Stimulated activated naive CD8-positive, alpha-beta T cell treated with anti-CD3 and anti-CD28 coated beads, Interleukin-15, Interleukin-2, amounts not matched to agents 100 ng/mL and 50 ng/mL, for 24 hours (primary cell): ENCODE measurements around the gene KCNJ6.
A peak's percentile ranks its signal among the peaks of the same experiment; 100 is the strongest.
"Not testable (repeated sequence)": the region's sequence is repeated elsewhere in the genome, so short reads cannot be mapped to it uniquely, and the experiment has no call there.

Experiments
- H3K27ac Mint-ChIP-seq: one replicate; pipeline ENCODE4 v1.8.0; 2021; ENCODE audit warnings: mild to moderate bottlenecking, mixed read lengths
- H3K27me3 Mint-ChIP-seq: one replicate; pipeline ENCODE4 v1.8.0; 2021; ENCODE audit warnings: mixed read lengths
- H3K36me3 Mint-ChIP-seq: one replicate; pipeline ENCODE4 v1.8.0; 2021; ENCODE audit warnings: low read depth, mixed read lengths
- H3K4me1 Mint-ChIP-seq: one replicate; pipeline ENCODE4 v1.8.0; 2021; ENCODE audit warnings: low read depth, mixed read lengths
- H3K4me3 Mint-ChIP-seq: one replicate; pipeline ENCODE4 v1.8.0; 2021; ENCODE audit warnings: mild to moderate bottlenecking, mixed read lengths
- H3K9me3 Mint-ChIP-seq: one replicate; pipeline ENCODE4 v1.8.0; 2021; ENCODE audit warnings: mixed read lengths

Gene KCNJ6

DNA sequence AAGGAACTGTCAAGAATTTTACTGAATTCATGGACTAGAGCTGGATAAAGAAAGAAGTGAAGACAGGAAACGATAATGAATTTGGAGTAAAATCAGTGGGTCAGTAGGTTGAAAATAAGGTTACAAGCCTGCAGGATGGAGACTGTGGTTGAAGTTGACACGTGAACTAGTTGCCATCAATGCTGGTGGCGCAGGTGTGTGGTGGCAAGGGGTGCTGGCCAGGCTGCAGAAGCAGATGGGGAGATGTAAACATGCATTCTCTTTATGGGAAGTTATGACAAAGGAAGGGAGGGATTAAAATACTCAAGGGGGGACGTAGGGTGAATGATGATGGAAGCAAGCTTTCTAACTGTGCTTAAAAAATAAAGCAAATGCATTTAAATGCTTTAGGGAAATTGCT is 263.1 kb downstream of the KCNJ6 start:
- Mint-ChIP-seq H3K27ac (no peak overlapping the region), H3K27me3 (peaks cover 5% of the 10 kb centered on the region), H3K4me3 (no peak overlapping the region), H3K4me1 (no peaks in the 10 kb centered on the region), H3K36me3 (no peaks in the 10 kb centered on the region), H3K9me3 (no peaks in the 10 kb centered on the region)

DNA sequence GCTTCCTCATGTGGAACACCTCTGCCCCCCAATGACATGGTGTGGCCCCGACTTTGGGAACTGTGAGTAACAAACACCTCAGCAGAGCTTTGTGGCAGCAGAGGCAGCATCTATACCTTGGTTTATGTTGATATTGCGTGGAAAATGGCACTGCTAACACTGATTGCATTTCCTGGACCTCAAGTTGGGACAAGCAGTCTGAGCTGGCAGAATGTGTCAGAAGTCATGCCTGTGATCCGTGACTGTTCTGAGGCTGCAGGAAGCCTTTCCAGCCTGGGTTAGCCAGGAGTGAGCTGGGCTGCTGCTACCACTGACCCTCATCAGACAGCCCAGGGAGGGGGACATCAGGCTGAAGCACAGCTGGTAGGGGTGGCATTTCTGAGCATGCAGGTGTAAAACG is 268.5 kb downstream of the KCNJ6 start:
- Mint-ChIP-seq H3K9me3 (no peaks in the 10 kb centered on the region), H3K27ac (no peak overlapping the region), H3K4me1 (no peaks in the 10 kb centered on the region), H3K4me3 (no peak overlapping the region), H3K27me3 (peaks cover 16% of the 10 kb centered on the region), H3K36me3 (no peaks in the 10 kb centered on the region)

DNA sequence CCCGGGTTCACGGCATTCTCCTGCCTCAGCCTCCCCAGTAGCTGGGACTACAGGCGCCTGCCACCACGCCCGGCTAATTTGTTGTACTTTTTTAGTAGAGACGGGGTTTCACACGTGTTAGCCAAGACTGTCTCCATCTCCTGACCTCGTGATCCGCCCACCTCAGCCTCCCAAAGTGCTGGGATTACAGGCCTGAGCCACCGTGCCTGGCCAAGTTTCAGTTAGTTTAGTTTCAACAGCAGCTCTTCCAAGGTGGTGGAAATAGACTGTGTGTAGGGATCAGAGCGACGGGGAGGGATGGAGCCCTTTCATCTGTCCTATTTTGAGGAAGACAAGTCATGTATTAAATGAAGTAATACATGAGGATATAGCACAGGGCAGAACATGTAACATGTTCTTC is 269.5 kb downstream of the KCNJ6 start:
- H3K36me3 Mint-ChIP-seq, H3K9me3 Mint-ChIP-seq, H3K4me3 Mint-ChIP-seq, H3K4me1 Mint-ChIP-seq, H3K27ac Mint-ChIP-seq: not testable (repeated sequence)
- H3K27me3 Mint-ChIP-seq = peaks cover 20% of the 10 kb centered on the region

DNA sequence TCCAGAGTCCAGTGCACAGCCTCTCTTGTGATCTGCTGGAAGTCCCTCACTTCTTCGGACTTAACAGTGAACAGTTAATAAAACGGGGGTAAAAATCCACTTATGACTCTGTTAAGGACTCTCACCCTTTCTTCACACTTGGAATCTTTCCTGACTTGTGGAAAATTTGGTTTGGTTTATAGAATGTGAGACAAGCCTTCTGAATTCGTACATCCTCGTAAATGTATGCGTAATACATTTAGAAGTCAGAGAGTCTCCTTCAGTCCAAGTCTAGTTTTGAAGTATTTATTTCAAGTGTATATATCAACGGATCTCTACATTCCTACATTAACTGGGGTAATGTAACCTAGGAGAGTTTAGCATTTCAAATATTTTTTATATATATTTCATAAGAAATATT is 270.4 kb downstream of the KCNJ6 start:
- Mint-ChIP-seq H3K9me3 (no peaks in the 10 kb centered on the region), H3K36me3 (no peaks in the 10 kb centered on the region), H3K4me1 (no peaks in the 10 kb centered on the region), H3K27ac (no peak overlapping the region), H3K4me3 (no peak overlapping the region), H3K27me3 (peaks cover 26% of the 10 kb centered on the region)

GRCh38 chr21:37644636-37645035 is 271.6 kb downstream of the KCNJ6 start:
- no peaks in the 10 kb centered on the region for H3K36me3 Mint-ChIP-seq
- H3K4me3 Mint-ChIP-seq = no peak overlapping the region
- H3K9me3 Mint-ChIP-seq = peaks cover 3% of the 10 kb centered on the region
- H3K27ac Mint-ChIP-seq = no peak overlapping the region
- no peaks in the 10 kb centered on the region for H3K4me1 Mint-ChIP-seq
- H3K27me3 Mint-ChIP-seq = peaks cover 29% of the 10 kb centered on the region

DNA sequence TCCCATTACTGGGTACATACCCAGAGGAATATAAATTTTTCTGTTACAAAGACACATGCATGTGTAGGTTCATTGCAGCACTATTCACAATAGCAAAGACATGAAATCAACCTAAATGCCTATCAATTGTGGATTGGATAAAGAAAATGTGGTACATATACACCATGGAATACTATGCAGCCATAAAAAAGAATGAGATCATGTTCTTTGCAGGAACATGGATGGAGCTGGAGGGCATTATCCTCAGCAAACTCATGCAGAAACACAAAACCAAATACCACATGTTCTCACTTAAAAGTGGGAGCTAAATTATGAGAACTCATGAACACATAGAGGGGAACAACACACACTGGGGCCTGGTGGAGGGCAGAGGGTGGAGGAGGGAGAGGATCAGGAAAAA is 272.4 kb downstream of the KCNJ6 start:
- not testable (repeated sequence) for H3K27ac Mint-ChIP-seq, H3K9me3 Mint-ChIP-seq, H3K4me3 Mint-ChIP-seq, H3K4me1 Mint-ChIP-seq, H3K36me3 Mint-ChIP-seq
- peaks cover 33% of the 10 kb centered on the region for H3K27me3 Mint-ChIP-seq

DNA sequence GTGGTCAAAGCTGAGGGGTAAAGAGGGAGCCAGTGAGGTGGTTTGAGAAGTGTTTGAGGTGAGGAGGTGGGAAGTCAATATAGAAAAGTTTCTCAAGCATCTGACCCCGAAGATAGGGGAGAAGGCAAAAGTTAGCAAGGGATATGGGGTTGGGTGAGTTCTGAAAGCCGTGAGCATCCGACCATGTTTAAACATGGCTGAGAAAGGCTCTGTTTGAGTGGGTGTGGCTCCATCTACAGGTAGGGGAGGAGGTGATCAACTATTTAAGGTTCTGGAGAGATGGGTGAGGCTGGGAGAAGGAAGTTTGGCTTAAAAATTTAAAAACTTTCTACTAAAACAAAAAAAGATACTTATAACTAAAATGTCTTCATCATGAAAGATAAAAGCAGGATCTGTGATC is 273.8 kb downstream of the KCNJ6 start:
- Mint-ChIP-seq H3K4me1 (no peaks in the 10 kb centered on the region), H3K36me3 (no peaks in the 10 kb centered on the region), H3K9me3 (peaks cover 5% of the 10 kb centered on the region), H3K27ac (peak overlapping the region; percentile 42), H3K27me3 (peaks cover 43% of the 10 kb centered on the region), H3K4me3 (no peak overlapping the region)

DNA sequence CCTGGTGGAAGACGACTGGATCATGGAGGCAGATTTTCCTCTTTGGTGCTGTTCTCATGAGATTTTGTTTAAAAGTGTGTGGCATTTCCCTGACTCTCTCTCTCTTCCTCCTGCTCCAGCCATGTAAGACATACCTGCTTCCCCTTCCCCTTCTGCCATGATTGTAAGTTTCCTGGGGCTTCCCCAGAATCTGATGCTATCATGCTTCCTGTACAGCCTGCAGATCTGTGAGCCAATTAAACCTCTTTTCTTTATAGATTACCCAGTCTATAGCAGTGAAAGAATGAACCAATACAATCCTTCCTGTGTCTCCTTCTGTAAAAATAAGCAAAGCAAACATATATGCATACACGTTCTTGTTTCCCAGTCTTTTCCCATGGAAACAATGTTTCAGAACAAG is 276.5 kb downstream of the KCNJ6 start:
- Mint-ChIP-seq H3K4me3 (no peak overlapping the region), H3K4me1 (no peaks in the 10 kb centered on the region), H3K9me3 (peaks cover 5% of the 10 kb centered on the region), H3K27me3 (peaks cover 43% of the 10 kb centered on the region), H3K27ac (no peak overlapping the region), H3K36me3 (no peaks in the 10 kb centered on the region)

DNA sequence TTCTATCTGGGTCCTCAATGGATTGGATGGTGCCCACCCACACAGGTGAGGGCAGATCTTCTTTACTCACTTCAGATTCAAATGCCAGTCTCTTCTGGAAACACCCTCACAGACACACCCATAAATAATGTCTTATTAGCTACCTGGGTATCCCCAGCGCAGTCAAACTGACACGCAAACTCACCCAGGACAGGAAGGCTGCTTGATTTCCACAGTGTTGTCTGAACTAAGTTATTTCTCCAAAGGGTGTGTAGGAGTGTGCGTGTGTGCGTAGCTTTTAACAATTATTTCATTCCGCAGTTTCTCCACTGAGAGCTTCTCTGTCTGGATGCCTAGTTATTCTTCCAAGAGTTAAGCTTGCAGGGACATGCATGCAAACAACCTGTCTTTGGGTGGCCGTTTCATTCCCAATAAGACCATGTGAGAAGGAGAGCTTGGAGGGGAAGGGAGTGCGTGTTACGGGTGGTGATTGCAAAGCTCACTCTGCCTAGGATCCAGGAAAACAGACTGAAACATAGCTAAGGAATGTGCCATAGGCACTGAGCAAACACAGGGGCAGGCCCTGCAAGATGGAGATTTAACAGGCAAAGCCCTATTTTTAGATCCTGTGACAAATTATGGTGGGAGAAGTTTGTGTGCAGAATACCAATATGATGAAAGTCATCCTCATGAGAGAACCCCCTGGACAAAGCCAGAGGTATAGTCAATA is 280.0 kb downstream of the KCNJ6 start:
- peaks cover 5% of the 10 kb centered on the region for H3K9me3 Mint-ChIP-seq
- H3K4me3 Mint-ChIP-seq = no peak overlapping the region
- H3K27ac Mint-ChIP-seq = no peak overlapping the region
- peaks cover 8% of the 10 kb centered on the region for H3K4me1 Mint-ChIP-seq
- no peaks in the 10 kb centered on the region for H3K36me3 Mint-ChIP-seq
- peaks cover 41% of the 10 kb centered on the region for H3K27me3 Mint-ChIP-seq

- H3K4me3 Mint-ChIP-seq = no peak overlapping the region
- H3K36me3 Mint-ChIP-seq = no peaks in the 10 kb centered on the region
- H3K4me1 Mint-ChIP-seq = peaks cover 9% of the 10 kb centered on the region
- H3K27me3 Mint-ChIP-seq = peaks cover 45% of the 10 kb centered on the region
- H3K9me3 Mint-ChIP-seq = no peaks in the 10 kb centered on the region
- H3K27ac Mint-ChIP-seq = no peak overlapping the region
Measured at GRCh38 chr21:37631319-37632117, 284.7 kb downstream of the KCNJ6 start.

GRCh38 chr21:37630872-37631271 is 285.4 kb downstream of the KCNJ6 start:
- H3K36me3 Mint-ChIP-seq = no peaks in the 10 kb centered on the region
- H3K9me3 Mint-ChIP-seq = no peaks in the 10 kb centered on the region
- H3K27ac Mint-ChIP-seq = no peak overlapping the region
- peaks cover 9% of the 10 kb centered on the region for H3K4me1 Mint-ChIP-seq
- no peak overlapping the region for H3K4me3 Mint-ChIP-seq
- H3K27me3 Mint-ChIP-seq = peaks cover 39% of the 10 kb centered on the region

GRCh38 chr21:37628362-37628761 is 287.9 kb downstream of the KCNJ6 start:
- Mint-ChIP-seq H3K4me3 (no peak overlapping the region), H3K27ac (no peak overlapping the region), H3K27me3 (peaks cover 30% of the 10 kb centered on the region), H3K4me1 (peaks cover 9% of the 10 kb centered on the region), H3K36me3 (no peaks in the 10 kb centered on the region), H3K9me3 (no peaks in the 10 kb centered on the region)

GRCh38 chr21:37627561-37627960 is 288.7 kb downstream of the KCNJ6 start:
- Mint-ChIP-seq H3K27me3 (peaks cover 30% of the 10 kb centered on the region), H3K27ac (no peak overlapping the region), H3K4me1 (peaks cover 9% of the 10 kb centered on the region)

GRCh38 chr21:37627074-37627473 is 289.2 kb downstream of the KCNJ6 start:
- Mint-ChIP-seq H3K27me3 (peaks cover 30% of the 10 kb centered on the region), H3K27ac (no peak overlapping the region), H3K9me3 (no peaks in the 10 kb centered on the region), H3K36me3 (no peaks in the 10 kb centered on the region), H3K4me3 (no peak overlapping the region), H3K4me1 (peaks cover 9% of the 10 kb centered on the region)

More at GRCh38 chr21:37627561-37627960, 288.7 kb downstream of the KCNJ6 start:
- H3K4me3 Mint-ChIP-seq = no peak overlapping the region
- H3K9me3 Mint-ChIP-seq = no peaks in the 10 kb centered on the region
- no peaks in the 10 kb centered on the region for H3K36me3 Mint-ChIP-seq

GRCh38 chr21:37626320-37626719 is 289.9 kb downstream of the KCNJ6 start:
- Mint-ChIP-seq H3K9me3 (no peaks in the 10 kb centered on the region), H3K36me3 (no peaks in the 10 kb centered on the region), H3K4me1 (peaks cover 2% of the 10 kb centered on the region), H3K27me3 (peaks cover 27% of the 10 kb centered on the region), H3K27ac (no peak overlapping the region), H3K4me3 (no peak overlapping the region)
